ENCODE results near the gene SV2C. TPM values are rescaled to one million over a fixed set of nuclear protein-coding genes. Genes with fewer than 3 reads are reported as not detected.

The SV2C gene
- total RNA-seq, 1 experiment from 2014 or later = not detected

DNA sequence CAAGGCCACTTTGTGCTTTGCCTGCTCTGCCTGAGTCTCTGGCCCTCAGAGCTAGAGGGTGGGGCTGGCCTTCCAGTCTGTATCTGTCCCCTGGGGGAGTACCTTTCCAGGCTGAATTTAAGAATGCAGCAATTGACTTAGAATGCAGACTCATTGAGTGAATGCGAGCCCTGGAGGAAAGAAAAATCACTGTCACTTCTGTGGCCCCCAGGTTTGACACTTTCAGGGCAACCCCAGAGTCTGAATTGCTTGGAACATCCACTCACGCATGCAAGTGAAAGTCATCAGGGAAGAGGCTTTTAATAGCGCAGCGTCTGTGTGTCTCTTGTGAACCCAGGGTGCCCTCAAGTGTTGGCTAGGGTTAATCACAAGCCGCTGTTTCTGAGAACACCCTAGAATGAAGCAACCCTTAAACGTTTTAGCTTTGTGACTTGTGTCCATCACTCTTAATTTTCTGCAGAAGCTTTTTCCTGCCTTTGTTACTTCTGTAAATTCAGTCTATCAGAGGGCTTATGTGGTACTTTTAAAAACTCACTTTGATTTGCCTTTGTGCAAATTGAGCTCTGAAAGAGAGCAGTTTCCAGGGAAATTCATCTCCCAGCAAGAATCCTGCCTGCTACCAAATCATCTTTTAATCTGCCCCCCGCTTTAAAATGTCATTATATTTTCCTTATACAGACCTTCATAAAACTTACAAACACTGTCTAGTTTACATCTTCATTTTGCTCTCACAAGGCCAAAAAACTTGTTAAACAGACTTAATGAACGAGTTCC, 173.1 kb downstream of the SV2C start (continued):
- TF ChIP-seq CEBPB (IDR thresholded peaks at IDR 0.05; ENCODE audit: low read depth) (no peak), EZH2phosphoT487 (IDR thresholded peaks at IDR 0.05; ENCODE audit: borderline replicate concordance) (no peak)
- TF ChIP-seq, protein P1, sequence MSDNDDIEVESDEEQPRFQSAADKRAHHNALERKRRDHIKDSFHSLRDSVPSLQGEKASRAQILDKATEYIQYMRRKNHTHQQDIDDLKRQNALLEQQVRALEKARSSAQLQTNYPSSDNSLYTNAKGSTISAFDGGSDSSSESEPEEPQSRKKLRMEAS (IDR thresholded peaks at IDR 0.05) = no peak

DNA sequence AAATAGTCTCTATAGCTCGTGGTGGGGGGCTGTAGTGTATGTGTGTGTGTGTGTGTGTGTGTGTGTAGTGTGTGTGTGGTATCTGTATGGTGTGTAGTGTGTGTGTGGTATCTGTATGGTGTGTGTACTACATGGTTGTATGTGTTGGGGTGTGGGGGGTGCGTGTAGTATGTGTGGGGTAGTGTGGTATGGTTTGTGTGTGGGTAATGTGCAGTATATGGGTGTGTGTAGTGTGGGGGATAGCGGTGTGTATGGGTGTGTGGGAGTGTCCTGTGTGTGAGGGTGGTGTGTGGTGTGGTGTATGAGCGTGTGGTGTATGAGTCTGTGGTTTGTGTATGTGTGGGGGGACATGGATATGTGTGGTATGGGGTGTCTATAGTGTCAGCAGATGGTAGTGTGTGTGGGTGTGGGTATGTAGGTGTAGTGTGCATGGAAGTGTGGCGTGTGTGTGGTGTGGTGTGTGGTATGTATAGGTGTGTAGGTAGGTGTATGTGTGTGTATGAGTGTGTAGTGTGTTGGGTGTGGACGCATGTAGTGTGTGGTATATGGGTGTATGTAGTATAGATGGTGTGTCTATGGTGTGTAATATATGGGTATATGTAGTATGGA, 174.1 kb downstream of the SV2C start:
- DNase-seq (ENCODE audit: low read depth, low spot score) = no peak
- Histone ChIP-seq H3K79me2 (ENCODE audit: insufficient read depth, low read length) (no peaks in the 10 kb centered on the region), H3K4me1 (ENCODE audit: control insufficient read depth in 1 of 2, insufficient read depth in 2 of 2, low read length in 2 of 2) (peaks cover 0 to 12% of the 10 kb centered on the region in 2 experiments; a peak in 2 of 4 replicates), H3K36me3 (ENCODE audit: control insufficient read depth in 1 of 2, insufficient read depth in 2 of 2, low read length in 2 of 2) (no peaks in the 10 kb centered on the region), H3K4me3 (replicated peaks in 1 of 2; ENCODE audit: low read depth in 1 of 2, low read length in 2 of 2) (no peak overlapping the region), H3K9me3 (ENCODE audit: control insufficient read depth in 1 of 2, insufficient read depth in 1 of 2, low read depth in 1 of 2, low read length in 2 of 2) (no peaks in the 10 kb centered on the region), H3K27ac (ENCODE audit: low read depth, low read length) (no peak overlapping the region), H3K9me2 (ENCODE audit: insufficient read depth) (no peaks in the 10 kb centered on the region), H4K20me1 (ENCODE audit: insufficient read depth) (no peaks in the 10 kb centered on the region), H2AFZ (ENCODE audit: low read depth, low read length, poor library complexity, severe bottlenecking) (no peak overlapping the region), H3K9ac (ENCODE audit: low read length) (no peak overlapping the region), H3K4me2 (ENCODE audit: low read length) (no peak overlapping the region), H3K27me3 (ENCODE audit: insufficient read depth, low read length) (no peaks in the 10 kb centered on the region)
- intact Hi-C loops (cut with micrococcal nuclease) = loop anchor here (5.0 to 10.0 kb wide), 7 partner anchors 110 to 1583 kb away; partner anchors contain the start of gene GCNT4
- RAD21 ChIA-PET (ENCODE audit: low non-redundant PET in 1 of 2, low total read pairs in 2 of 2, uncharacterized antibody in 2 of 2, unreplicated experiment in 2 of 2) = no interaction called here
- CTCF ChIA-PET = interaction anchor here (1.0 to 1.6 kb wide), 3 partner anchors 52 to 326 kb away, joined by 6 to 8 read pairs (median 6); no protein-coding TSS in a partner anchor
- no TSS peak for BruUV-seq (replicated peaks)
- TF ChIP-seq SP1 (IDR thresholded peaks at IDR 0.05; ENCODE audit: low read depth) = no peak
- TF ChIP-seq EZH2 (IDR thresholded peaks at IDR 0.05) = no peak
- no peak for TF ChIP-seq SIN3A (IDR thresholded peaks at IDR 0.05; ENCODE audit: low read depth)
- no peak for TF ChIP-seq FOSL1 (IDR thresholded peaks at IDR 0.05; ENCODE audit: low read depth)
- TF ChIP-seq POLR2AphosphoS5 (IDR thresholded peaks at IDR 0.05; ENCODE audit: low read depth, low read length) = no peak
- no peak for TF ChIP-seq ZNF274 (IDR thresholded peaks at IDR 0.05; ENCODE audit: low read depth, low read length)
- TF ChIP-seq, protein P2, sequence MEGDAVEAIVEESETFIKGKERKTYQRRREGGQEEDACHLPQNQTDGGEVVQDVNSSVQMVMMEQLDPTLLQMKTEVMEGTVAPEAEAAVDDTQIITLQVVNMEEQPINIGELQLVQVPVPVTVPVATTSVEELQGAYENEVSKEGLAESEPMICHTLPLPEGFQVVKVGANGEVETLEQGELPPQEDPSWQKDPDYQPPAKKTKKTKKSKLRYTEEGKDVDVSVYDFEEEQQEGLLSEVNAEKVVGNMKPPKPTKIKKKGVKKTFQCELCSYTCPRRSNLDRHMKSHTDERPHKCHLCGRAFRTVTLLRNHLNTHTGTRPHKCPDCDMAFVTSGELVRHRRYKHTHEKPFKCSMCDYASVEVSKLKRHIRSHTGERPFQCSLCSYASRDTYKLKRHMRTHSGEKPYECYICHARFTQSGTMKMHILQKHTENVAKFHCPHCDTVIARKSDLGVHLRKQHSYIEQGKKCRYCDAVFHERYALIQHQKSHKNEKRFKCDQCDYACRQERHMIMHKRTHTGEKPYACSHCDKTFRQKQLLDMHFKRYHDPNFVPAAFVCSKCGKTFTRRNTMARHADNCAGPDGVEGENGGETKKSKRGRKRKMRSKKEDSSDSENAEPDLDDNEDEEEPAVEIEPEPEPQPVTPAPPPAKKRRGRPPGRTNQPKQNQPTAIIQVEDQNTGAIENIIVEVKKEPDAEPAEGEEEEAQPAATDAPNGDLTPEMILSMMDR (IDR thresholded peaks at IDR 0.05 in 2 of 3, conservative IDR thresholded peaks at IDR 0.05 in 1 of 3; ENCODE audit: borderline replicate concordance in 1 of 3, insufficient read depth in 1 of 3, low read depth in 2 of 3, low read length in 2 of 3) = no peak
- TF ChIP-seq JUND (IDR thresholded peaks at IDR 0.05) = no peak
- TF ChIP-seq, protein P3, sequence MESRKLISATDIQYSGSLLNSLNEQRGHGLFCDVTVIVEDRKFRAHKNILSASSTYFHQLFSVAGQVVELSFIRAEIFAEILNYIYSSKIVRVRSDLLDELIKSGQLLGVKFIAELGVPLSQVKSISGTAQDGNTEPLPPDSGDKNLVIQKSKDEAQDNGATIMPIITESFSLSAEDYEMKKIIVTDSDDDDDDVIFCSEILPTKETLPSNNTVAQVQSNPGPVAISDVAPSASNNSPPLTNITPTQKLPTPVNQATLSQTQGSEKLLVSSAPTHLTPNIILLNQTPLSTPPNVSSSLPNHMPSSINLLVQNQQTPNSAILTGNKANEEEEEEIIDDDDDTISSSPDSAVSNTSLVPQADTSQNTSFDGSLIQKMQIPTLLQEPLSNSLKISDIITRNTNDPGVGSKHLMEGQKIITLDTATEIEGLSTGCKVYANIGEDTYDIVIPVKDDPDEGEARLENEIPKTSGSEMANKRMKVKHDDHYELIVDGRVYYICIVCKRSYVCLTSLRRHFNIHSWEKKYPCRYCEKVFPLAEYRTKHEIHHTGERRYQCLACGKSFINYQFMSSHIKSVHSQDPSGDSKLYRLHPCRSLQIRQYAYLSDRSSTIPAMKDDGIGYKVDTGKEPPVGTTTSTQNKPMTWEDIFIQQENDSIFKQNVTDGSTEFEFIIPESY (IDR thresholded peaks at IDR 0.05; ENCODE audit: extremely low read depth, insufficient replicate concordance, low read length) = no peak
- POLR2A ChIA-PET = no interaction called here
- ATAC-seq = no peak

Measured in HCT116 (cell line).